ENCODE measurements around the gene LOC101059915.

LOC101059915 gene

GRCh38 chrX:71629467-71629866 is 37.9 kb upstream of the LOC101059915 start (continued):
- TF ChIP-seq ZBTB4 (CRISPR knock-in tag; IDR thresholded peaks at IDR 0.05) (no peak), MEF2B (IDR thresholded peaks at IDR 0.05; ENCODE audit: partially characterized antibody, poor library complexity, severe bottlenecking) (peak; percentile 83), TBL1XR1 (IDR thresholded peaks at IDR 0.05; ENCODE audit: low read depth, low read length) (no peak), RELA (IDR thresholded peaks at IDR 0.05; ENCODE audit: borderline replicate concordance, partially characterized antibody) (no peak), CEBPB (IDR thresholded peaks at IDR 0.05; ENCODE audit: borderline replicate concordance in 1 of 2, low read depth in 2 of 2, low read length in 2 of 2) (no peak), IKZF2 (IDR thresholded peaks at IDR 0.05) (peak; percentile 42 to 46; a peak in 2 of 4 replicates), SUZ12 (IDR thresholded peaks at IDR 0.05; ENCODE audit: unreplicated experiment) (no peak), PRDM15 (CRISPR knock-in tag; IDR thresholded peaks at IDR 0.05) (no peak), MLLT1 (IDR thresholded peaks at IDR 0.05) (no peak), CHD2 (IDR thresholded peaks at IDR 0.05; ENCODE audit: borderline replicate concordance, low read depth, low read length) (no peak)
